Hematopoietic multipotent progenitor cell treated with erythropoietin and hydrocortisone succinate and interleukin-3 and kit ligand, for 8 days (in vitro differentiated cells): Measurements from ENCODE around the gene NMNAT3.

Experiments used
- DNase-seq: peaks from one replicate; pipeline ENCODE4 v3.0.0-alpha.2; 2015

The NMNAT3 gene

GRCh38 chr3:139577909-139578308 lies 99.9 kb downstream of the NMNAT3 start:
- no peak for DNase-seq

- DNase-seq = no peak
Measured at GRCh38 chr3:139577346-139577745, 100.4 kb downstream of the NMNAT3 start.

GRCh38 chr3:139574026-139574947 lies 103.5 kb downstream of the NMNAT3 start:
- no peak for DNase-seq

- no peak for DNase-seq
Measured at GRCh38 chr3:139572847-139573672, 104.7 kb downstream of the NMNAT3 start.

- DNase-seq = no peak
Measured at GRCh38 chr3:139571711-139572110, 106.1 kb downstream of the NMNAT3 start.

GRCh38 chr3:139564294-139564861 lies 113.4 kb downstream of the NMNAT3 start:
- peak; percentile 22 for DNase-seq

- no peak for DNase-seq
Measured at GRCh38 chr3:139561959-139562676, 115.7 kb downstream of the NMNAT3 start.

GRCh38 chr3:139561255-139561817 lies 116.4 kb downstream of the NMNAT3 start:
- no peak for DNase-seq

GRCh38 chr3:139560411-139560810 lies 117.4 kb downstream of the NMNAT3 start:
- DNase-seq = no peak

- DNase-seq = no peak
Measured at GRCh38 chr3:139559541-139559940, 118.2 kb downstream of the NMNAT3 start.

GRCh38 chr3:139558351-139559266 lies 119.2 kb downstream of the NMNAT3 start:
- no peak for DNase-seq

- DNase-seq = no peak
Measured at GRCh38 chr3:139557041-139557440, 120.7 kb downstream of the NMNAT3 start.

GRCh38 chr3:139555249-139555648 lies 122.5 kb downstream of the NMNAT3 start:
- no peak for DNase-seq

- no peak for DNase-seq
Measured at GRCh38 chr3:139554628-139555027, 123.1 kb downstream of the NMNAT3 start.

- DNase-seq = no peak
Measured at GRCh38 chr3:139552632-139553365, 125.0 kb downstream of the NMNAT3 start.

GRCh38 chr3:139548801-139549200 lies 129.0 kb downstream of the NMNAT3 start:
- no peak for DNase-seq

- no peak for DNase-seq
Measured at GRCh38 chr3:139547666-139548065, 130.1 kb downstream of the NMNAT3 start.

- no peak for DNase-seq
Measured at GRCh38 chr3:139546772-139547171, 131.0 kb downstream of the NMNAT3 start.

GRCh38 chr3:139541532-139542288 lies 136.1 kb downstream of the NMNAT3 start:
- no peak for DNase-seq
